ENCODE results near the gene AMMECR1. TPM values are rescaled to one million over a fixed set of nuclear protein-coding genes. Genes with fewer than 3 reads are reported as not detected.

The AMMECR1 gene
- polyA plus RNA-seq, 1 donor from 2014 or later: 3.7 TPM

GRCh38 chrX:110213183-110213582 lies 104.7 kb downstream of the AMMECR1 start:
- Histone ChIP-seq H3K27me3 (ENCODE audit: insufficient read depth, low read depth, low read length) (no peaks in the 10 kb centered on the region), H3K27ac (ENCODE audit: low read length) (no peak overlapping the region), H3K9ac (ENCODE audit: low read length) (no peak overlapping the region), H3K4me2 (ENCODE audit: low read length) (no peak overlapping the region), H2AFZ (ENCODE audit: low read depth, low read length) (no peak overlapping the region), H3K9me2 (ENCODE audit: insufficient read depth, low read length) (no peaks in the 10 kb centered on the region), H3K4me3 (ENCODE audit: low read length) (no peak overlapping the region), H4K20me1 (ENCODE audit: insufficient read depth) (no peaks in the 10 kb centered on the region), H3F3A (ENCODE audit: insufficient read depth, low read length, poor library complexity, severe bottlenecking) (no peaks in the 10 kb centered on the region), H3K9me3 (ENCODE audit: low read length) (no peaks in the 10 kb centered on the region), H3K36me3 (ENCODE audit: insufficient read depth, low read length) (no peaks in the 10 kb centered on the region), H3K79me2 (replicated peaks; ENCODE audit: insufficient read depth, low read length) (no peaks in the 10 kb centered on the region)
- no peak for TF ChIP-seq EZH2 (IDR thresholded peaks at IDR 0.05; ENCODE audit: borderline replicate concordance, insufficient read depth, low read length, poor library complexity, severe bottlenecking)
- TF ChIP-seq SMC3 (conservative IDR thresholded peaks at IDR 0.05; ENCODE audit: poor library complexity): no peak

DNA sequence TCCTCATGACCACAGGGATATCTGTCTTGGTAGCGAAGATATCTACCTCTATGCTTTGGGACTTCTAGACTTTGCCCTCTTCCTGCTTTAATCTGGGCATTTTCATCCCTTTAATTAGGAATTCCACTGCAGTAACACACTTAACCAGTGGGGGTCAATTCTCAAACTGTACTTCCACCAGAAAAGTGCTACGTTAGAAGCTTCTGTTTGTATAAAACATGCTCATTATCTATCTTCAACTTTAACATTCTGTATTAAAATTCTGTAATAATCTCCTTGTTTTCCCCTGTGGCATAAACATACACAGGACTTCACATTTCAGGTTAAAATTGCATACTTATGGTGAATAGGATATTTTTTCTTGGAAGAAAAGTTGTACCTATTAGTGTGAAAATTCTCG lies 105.6 kb downstream of the AMMECR1 start:
- H3K27ac ChIP-seq (ENCODE audit: low read length): no peak overlapping the region
- no peak overlapping the region for H3K4me2 ChIP-seq (ENCODE audit: low read length)
- H3F3A ChIP-seq (ENCODE audit: insufficient read depth, low read length, poor library complexity, severe bottlenecking): no peaks in the 10 kb centered on the region
- H3K4me3 ChIP-seq (ENCODE audit: low read length): no peak overlapping the region
- no peak for TF ChIP-seq SMC3 (conservative IDR thresholded peaks at IDR 0.05; ENCODE audit: poor library complexity)
- no peak for TF ChIP-seq EP300 (conservative IDR thresholded peaks at IDR 0.05; ENCODE audit: poor library complexity, severe bottlenecking)
- TF ChIP-seq POLR2AphosphoS5 (IDR thresholded peaks at IDR 0.05): no peak
- no peak for TF ChIP-seq MXI1 (conservative IDR thresholded peaks at IDR 0.05; ENCODE audit: poor library complexity, severe bottlenecking)
- TF ChIP-seq, protein P1, sequence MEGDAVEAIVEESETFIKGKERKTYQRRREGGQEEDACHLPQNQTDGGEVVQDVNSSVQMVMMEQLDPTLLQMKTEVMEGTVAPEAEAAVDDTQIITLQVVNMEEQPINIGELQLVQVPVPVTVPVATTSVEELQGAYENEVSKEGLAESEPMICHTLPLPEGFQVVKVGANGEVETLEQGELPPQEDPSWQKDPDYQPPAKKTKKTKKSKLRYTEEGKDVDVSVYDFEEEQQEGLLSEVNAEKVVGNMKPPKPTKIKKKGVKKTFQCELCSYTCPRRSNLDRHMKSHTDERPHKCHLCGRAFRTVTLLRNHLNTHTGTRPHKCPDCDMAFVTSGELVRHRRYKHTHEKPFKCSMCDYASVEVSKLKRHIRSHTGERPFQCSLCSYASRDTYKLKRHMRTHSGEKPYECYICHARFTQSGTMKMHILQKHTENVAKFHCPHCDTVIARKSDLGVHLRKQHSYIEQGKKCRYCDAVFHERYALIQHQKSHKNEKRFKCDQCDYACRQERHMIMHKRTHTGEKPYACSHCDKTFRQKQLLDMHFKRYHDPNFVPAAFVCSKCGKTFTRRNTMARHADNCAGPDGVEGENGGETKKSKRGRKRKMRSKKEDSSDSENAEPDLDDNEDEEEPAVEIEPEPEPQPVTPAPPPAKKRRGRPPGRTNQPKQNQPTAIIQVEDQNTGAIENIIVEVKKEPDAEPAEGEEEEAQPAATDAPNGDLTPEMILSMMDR (IDR thresholded peaks at IDR 0.05; ENCODE audit: poor library complexity, severe bottlenecking): no peak
- TF ChIP-seq TAF1 (IDR thresholded peaks at IDR 0.05; ENCODE audit: low read depth): no peak
- no peak for TF ChIP-seq RAD21 (conservative IDR thresholded peaks at IDR 0.05)
- TF ChIP-seq, protein P2, sequence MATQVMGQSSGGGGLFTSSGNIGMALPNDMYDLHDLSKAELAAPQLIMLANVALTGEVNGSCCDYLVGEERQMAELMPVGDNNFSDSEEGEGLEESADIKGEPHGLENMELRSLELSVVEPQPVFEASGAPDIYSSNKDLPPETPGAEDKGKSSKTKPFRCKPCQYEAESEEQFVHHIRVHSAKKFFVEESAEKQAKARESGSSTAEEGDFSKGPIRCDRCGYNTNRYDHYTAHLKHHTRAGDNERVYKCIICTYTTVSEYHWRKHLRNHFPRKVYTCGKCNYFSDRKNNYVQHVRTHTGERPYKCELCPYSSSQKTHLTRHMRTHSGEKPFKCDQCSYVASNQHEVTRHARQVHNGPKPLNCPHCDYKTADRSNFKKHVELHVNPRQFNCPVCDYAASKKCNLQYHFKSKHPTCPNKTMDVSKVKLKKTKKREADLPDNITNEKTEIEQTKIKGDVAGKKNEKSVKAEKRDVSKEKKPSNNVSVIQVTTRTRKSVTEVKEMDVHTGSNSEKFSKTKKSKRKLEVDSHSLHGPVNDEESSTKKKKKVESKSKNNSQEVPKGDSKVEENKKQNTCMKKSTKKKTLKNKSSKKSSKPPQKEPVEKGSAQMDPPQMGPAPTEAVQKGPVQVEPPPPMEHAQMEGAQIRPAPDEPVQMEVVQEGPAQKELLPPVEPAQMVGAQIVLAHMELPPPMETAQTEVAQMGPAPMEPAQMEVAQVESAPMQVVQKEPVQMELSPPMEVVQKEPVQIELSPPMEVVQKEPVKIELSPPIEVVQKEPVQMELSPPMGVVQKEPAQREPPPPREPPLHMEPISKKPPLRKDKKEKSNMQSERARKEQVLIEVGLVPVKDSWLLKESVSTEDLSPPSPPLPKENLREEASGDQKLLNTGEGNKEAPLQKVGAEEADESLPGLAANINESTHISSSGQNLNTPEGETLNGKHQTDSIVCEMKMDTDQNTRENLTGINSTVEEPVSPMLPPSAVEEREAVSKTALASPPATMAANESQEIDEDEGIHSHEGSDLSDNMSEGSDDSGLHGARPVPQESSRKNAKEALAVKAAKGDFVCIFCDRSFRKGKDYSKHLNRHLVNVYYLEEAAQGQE (IDR thresholded peaks at IDR 0.05; ENCODE audit: borderline replicate concordance): no peak
- TF ChIP-seq EZH2 (IDR thresholded peaks at IDR 0.05; ENCODE audit: borderline replicate concordance, insufficient read depth, low read length, poor library complexity, severe bottlenecking): no peak
- H4K20me1 ChIP-seq (ENCODE audit: insufficient read depth): no peaks in the 10 kb centered on the region
- no peak overlapping the region for H2AFZ ChIP-seq (ENCODE audit: low read depth, low read length)
- H3K9ac ChIP-seq (ENCODE audit: low read length): no peak overlapping the region
- no peaks in the 10 kb centered on the region for H3K36me3 ChIP-seq (ENCODE audit: insufficient read depth, low read length)
- H3K79me2 ChIP-seq (replicated peaks; ENCODE audit: insufficient read depth, low read length): no peaks in the 10 kb centered on the region
- no peaks in the 10 kb centered on the region for H3K27me3 ChIP-seq (ENCODE audit: insufficient read depth, low read depth, low read length)
- H3K9me3 ChIP-seq (ENCODE audit: low read length): no peaks in the 10 kb centered on the region
- H3K9me2 ChIP-seq (ENCODE audit: insufficient read depth, low read length): no peaks in the 10 kb centered on the region

GRCh38 chrX:110211340-110211739 lies 106.5 kb downstream of the AMMECR1 start:
- Histone ChIP-seq H3K27me3 (ENCODE audit: insufficient read depth, low read depth, low read length) (no peaks in the 10 kb centered on the region), H3K79me2 (replicated peaks; ENCODE audit: insufficient read depth, low read length) (no peaks in the 10 kb centered on the region), H3F3A (ENCODE audit: insufficient read depth, low read length, poor library complexity, severe bottlenecking) (no peaks in the 10 kb centered on the region), H3K4me3 (ENCODE audit: low read length) (no peak overlapping the region), H3K9me2 (ENCODE audit: insufficient read depth, low read length) (no peaks in the 10 kb centered on the region), H4K20me1 (ENCODE audit: insufficient read depth) (no peaks in the 10 kb centered on the region), H3K9ac (ENCODE audit: low read length) (no peak overlapping the region), H3K36me3 (ENCODE audit: insufficient read depth, low read length) (no peaks in the 10 kb centered on the region), H3K27ac (ENCODE audit: low read length) (no peak overlapping the region), H3K4me2 (ENCODE audit: low read length) (no peak overlapping the region), H2AFZ (ENCODE audit: low read depth, low read length) (no peak overlapping the region), H3K9me3 (ENCODE audit: low read length) (no peaks in the 10 kb centered on the region)
- TF ChIP-seq POLR2AphosphoS5 (IDR thresholded peaks at IDR 0.05): no peak
- TF ChIP-seq, protein P1 (IDR thresholded peaks at IDR 0.05; ENCODE audit: poor library complexity, severe bottlenecking): no peak
- TF ChIP-seq, protein P2 (IDR thresholded peaks at IDR 0.05; ENCODE audit: borderline replicate concordance): no peak
- TF ChIP-seq EP300 (conservative IDR thresholded peaks at IDR 0.05; ENCODE audit: poor library complexity, severe bottlenecking): no peak
- no peak for TF ChIP-seq MXI1 (conservative IDR thresholded peaks at IDR 0.05; ENCODE audit: poor library complexity, severe bottlenecking)
- no peak for TF ChIP-seq SMC3 (conservative IDR thresholded peaks at IDR 0.05; ENCODE audit: poor library complexity)
- TF ChIP-seq EZH2 (IDR thresholded peaks at IDR 0.05; ENCODE audit: borderline replicate concordance, insufficient read depth, low read length, poor library complexity, severe bottlenecking): no peak
- TF ChIP-seq RAD21 (conservative IDR thresholded peaks at IDR 0.05): no peak
- no peak for TF ChIP-seq TAF1 (IDR thresholded peaks at IDR 0.05; ENCODE audit: low read depth)

Data from neural cell (in vitro differentiated cells).